Karpas-422 (cell line): ENCODE results near the gene VAC14. TPM values are rescaled to one million over a fixed set of nuclear protein-coding genes. Genes with fewer than 3 reads are reported as not detected.
"Not testable (repeated sequence)": the region's sequence is repeated elsewhere in the genome, so short reads cannot be mapped to it uniquely, and the experiment has no call there.

Source experiments
- DNase-seq: peaks from one replicate; pipeline ENCODE4 v3.0.0-alpha.2; 2015
- H2AFZ ChIP-seq: fragments of 200-600 bp; sonication (generic); 2 replicates; pipeline ENCODE4 v1.6.1; 2014; ENCODE audit warnings: antibody characterized with exemption, low read length, mixed read lengths
- H3K27ac ChIP-seq: fragments of 200-600 bp; sonication (generic); 2 replicates; pipeline ENCODE4 v1.5.1; 2014; ENCODE audit warnings: mild to moderate bottlenecking, low read length, moderate library complexity
- H3K27me3 ChIP-seq: fragments of 200-600 bp; sonication (generic); 2 replicates; pipeline ENCODE4 v1.6.1; 2014; ENCODE audit warnings: low read length, mixed read lengths
- H3K36me3 ChIP-seq: fragments of 200-600 bp; sonication (generic); 2 replicates; pipeline ENCODE4 v1.6.1; 2014; ENCODE audit warnings: low read length, mixed read lengths; ENCODE audit not compliant: insufficient read depth
- H3K4me1 ChIP-seq: fragments of 200-600 bp; sonication (generic); 2 replicates; pipeline ENCODE4 v1.6.1; 2014; ENCODE audit warnings: mild to moderate bottlenecking, low read length, mixed read lengths
- H3K4me2 ChIP-seq: fragments of 200-600 bp; sonication (generic); 2 replicates; pipeline ENCODE4 v1.6.1; 2014; ENCODE audit warnings: low read length, low read depth, mild to moderate bottlenecking; ENCODE audit not compliant: poor library complexity, severe bottlenecking
- H3K4me3 ChIP-seq: fragments of 200-600 bp; sonication (generic); 2 replicates; pipeline ENCODE4 v1.5.1; 2014; ENCODE audit warnings: mild to moderate bottlenecking, antibody characterized with exemption, low read length, mixed read lengths
- H3K79me2 ChIP-seq: fragments of 200-600 bp; sonication (generic); 2 replicates; pipeline ENCODE4 v1.6.1; 2014; ENCODE audit warnings: mild to moderate bottlenecking, low read length, mixed read lengths
- H3K9ac ChIP-seq: fragments of 200-600 bp; sonication (generic); 2 replicates; pipeline ENCODE4 v1.6.0; 2014; ENCODE audit warnings: low read length
- H3K9me2 ChIP-seq: fragments of 200-600 bp; sonication (generic), shearing (Covaris generic); replicated peaks from 2 replicates; pipeline ENCODE4 v1.6.0; 2014; ENCODE audit warnings: mild to moderate bottlenecking, low read length, moderate library complexity; ENCODE audit not compliant: insufficient read depth
- H3K9me3 ChIP-seq: fragments of 300-700, 200-600 bp; sonication (generic); 2 replicates; pipeline ENCODE4 v1.6.1; 2014; ENCODE audit warnings: low read length, mixed read lengths
- H4K20me1 ChIP-seq: fragments of 200-600 bp; sonication (generic); 2 replicates; pipeline ENCODE4 v1.6.1; 2014; ENCODE audit warnings: mild to moderate bottlenecking, antibody characterized with exemption, low read length, low read depth; ENCODE audit not compliant: insufficient read depth
- total RNA-seq: library from RNA; depleted of rRNA; stranded (reverse); fragments of >200 nt; shearing (Covaris generic); gene quantifications from 2 replicates; pipeline ENCODE4 v1.2.3, GENCODE V29; 2014; ENCODE audit warnings: low replicate concordance

VAC14 gene
- total RNA-seq, 1 experiment from 2014 or later: 39.1 TPM

DNA sequence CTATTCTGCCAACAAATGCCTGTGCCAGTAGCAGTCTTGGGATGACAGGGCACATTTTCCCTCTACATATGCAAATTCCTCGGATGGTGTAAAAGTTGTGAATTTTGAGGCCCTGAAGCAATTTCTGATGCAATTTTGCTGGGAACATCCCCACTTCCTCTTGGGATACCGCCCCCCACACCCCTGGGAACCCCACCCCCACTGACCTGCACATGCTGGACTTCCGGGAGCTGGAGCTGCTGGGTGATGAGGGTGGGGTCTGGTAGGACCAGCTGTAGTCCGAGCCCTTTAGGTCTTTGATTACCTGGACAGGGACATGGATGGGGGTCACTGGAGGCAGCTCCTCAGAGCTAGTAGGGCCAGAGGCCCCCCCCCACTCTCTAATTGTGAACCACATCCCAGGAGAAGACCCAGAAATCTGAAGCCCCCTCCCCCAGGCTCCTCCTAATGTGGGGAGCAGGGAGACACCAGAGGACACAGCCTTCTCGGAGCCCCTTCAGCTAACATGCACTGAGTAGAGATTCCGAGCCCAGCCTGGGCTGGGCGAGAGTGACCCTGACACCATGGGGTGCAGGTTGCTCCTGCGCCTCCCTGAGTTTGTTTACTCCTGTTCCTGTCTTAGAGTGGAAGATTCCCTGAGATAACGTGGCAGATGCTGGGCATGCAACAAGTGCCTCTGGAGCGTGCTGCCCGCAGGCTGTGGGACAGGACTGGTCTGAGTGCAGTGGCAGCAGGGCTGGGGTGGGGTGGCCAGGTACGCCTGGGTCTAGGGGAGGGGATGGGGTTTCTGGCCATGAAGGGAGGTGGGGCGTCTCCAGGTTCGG, 124.1 kb downstream of the VAC14 start:
- no peaks in the 10 kb centered on the region for H3K9me2 ChIP-seq
- no peak overlapping the region for H2AFZ ChIP-seq
- DNase-seq: no peak
- no peaks in the 10 kb centered on the region for H3K9me3 ChIP-seq
- no peak overlapping the region for H3K9ac ChIP-seq
- H3K27ac ChIP-seq: no peak overlapping the region
- no peaks in the 10 kb centered on the region for H4K20me1 ChIP-seq
- H3K27me3 ChIP-seq: no peaks in the 10 kb centered on the region
- H3K36me3 ChIP-seq: no peaks in the 10 kb centered on the region
- H3K79me2 ChIP-seq: no peaks in the 10 kb centered on the region
- no peaks in the 10 kb centered on the region for H3K4me1 ChIP-seq
- no peak overlapping the region for H3K4me2 ChIP-seq
- no peak overlapping the region for H3K4me3 ChIP-seq

DNA sequence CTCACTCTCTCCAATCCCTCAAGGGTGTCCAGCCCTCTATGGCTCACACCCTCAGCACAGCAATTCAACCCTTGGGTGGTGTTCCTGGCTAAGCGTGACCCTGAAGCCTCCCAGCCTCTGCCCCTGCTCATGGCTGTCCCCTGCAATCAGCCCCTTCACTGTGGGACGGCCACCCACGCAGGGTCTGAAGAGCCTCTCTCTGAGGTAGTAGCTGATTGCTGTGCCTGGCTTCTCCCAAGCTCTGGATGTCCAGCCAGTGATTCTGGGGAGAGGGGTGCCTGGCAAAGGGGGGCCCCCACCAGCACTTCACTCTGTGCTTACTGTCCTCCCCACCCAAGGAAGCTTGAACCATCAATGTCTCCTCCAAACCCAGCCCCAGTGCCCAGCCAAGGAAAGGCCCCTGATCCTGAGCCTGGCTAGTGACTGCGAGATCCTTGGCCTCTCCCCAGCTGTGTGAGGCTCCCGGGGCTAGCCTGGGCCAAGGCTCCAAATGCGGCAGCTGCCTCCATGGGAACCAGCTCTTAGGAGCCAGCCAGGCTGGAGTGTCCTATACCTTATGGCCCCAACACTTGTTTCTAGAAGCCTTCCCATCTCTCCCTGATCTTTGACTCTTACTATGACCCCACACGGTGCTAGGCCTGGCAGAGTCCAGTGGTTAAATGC, 125.0 kb downstream of the VAC14 start:
- DNase-seq: no peak
- Histone ChIP-seq H4K20me1 (no peaks in the 10 kb centered on the region), H3K27ac (no peak overlapping the region), H3K27me3 (no peaks in the 10 kb centered on the region), H3K4me2 (no peak overlapping the region), H3K4me3 (no peak overlapping the region), H3K9me2 (no peaks in the 10 kb centered on the region), H3K4me1 (no peaks in the 10 kb centered on the region), H3K9me3 (no peaks in the 10 kb centered on the region), H3K79me2 (no peaks in the 10 kb centered on the region), H2AFZ (no peak overlapping the region), H3K36me3 (no peaks in the 10 kb centered on the region), H3K9ac (no peak overlapping the region)

DNA sequence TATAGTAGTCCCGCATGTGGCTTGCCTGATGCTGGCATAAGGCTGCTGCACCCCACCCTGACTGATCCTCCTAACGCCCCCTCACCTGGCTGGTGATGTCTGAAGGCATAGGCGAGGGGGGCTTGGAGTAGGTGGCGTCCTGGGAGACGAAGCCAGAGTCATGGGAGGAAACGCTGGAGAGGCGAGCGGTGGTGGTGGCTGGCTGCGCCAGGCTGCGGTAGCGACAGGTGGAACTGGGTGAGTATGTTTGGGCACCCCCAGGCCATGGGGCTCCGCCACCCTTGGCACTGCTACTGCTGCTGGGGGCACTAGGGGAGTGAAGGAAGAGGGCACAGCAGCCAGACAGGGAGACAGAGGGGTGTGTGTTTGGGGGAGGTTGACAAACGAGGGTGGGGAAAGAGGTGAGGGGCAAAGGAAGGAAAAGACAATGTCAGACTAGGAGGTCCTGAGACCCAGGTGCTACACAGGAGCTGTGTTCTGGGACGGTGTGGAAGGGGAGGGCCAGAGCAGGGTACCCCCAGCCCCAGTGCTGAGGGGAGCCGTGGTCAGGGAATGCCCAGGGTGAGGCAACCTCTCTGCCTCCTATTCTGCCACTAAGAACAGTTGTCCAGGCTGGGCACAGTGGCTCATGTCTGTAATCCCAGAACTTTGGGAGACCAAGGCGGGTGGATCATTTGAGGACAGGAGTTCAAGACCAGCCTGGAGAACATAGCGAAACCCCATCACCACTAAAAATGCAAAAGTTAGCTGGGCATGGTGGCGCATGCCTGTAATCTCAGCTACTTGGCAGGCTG, 126.5 kb downstream of the VAC14 start:
- Histone ChIP-seq H3K4me3 (no peak overlapping the region), H2AFZ (no peak overlapping the region), H4K20me1 (no peaks in the 10 kb centered on the region), H3K27me3 (no peaks in the 10 kb centered on the region), H3K9ac (no peak overlapping the region), H3K9me3 (no peaks in the 10 kb centered on the region), H3K36me3 (no peaks in the 10 kb centered on the region), H3K27ac (no peak overlapping the region), H3K4me1 (no peaks in the 10 kb centered on the region), H3K4me2 (no peak overlapping the region), H3K79me2 (no peaks in the 10 kb centered on the region), H3K9me2 (no peaks in the 10 kb centered on the region)
- no peak for DNase-seq

DNA sequence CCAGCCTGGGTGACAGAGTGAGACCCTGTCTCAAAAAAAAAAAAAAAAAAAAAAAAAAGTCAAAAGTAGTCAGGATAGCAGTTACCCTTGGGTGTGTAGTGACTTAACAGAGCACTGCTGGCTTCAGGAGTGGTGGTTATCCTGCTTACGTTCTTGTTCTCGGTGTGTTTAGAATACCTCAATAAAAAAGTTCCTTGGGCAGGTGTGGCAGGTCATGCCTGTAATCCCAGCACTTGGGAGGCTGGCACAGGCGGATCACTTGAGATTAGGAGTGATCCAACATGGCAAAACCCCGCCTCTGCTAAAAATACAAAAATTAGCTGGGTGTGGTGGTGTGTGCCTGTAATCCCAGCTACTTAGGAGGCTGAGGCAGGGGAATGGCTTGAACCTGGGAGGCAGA, 130.0 kb downstream of the VAC14 start:
- not testable (repeated sequence) for H3K4me1 ChIP-seq, DNase-seq

DNA sequence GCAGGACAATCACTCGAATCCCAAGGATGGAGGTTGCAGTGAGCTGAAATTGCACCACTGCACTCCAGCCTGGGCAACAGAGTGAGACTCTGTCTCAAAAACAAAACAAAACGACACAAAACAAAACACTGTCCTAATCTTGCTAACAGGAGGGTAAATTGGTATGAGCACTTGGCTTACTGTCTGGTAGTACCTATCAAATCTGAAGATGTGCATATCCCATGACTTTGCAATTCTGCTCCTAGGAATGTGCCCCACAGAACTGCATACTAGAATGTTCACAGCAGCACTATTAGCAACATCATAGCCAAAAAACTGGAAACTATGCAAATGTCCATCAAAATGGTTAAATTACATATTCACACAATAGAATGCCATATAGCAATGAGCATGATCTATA, 130.8 kb downstream of the VAC14 start:
- 0 out of 2 replicates have a peak, but pooled peaks cover 6% of the 10 kb centered on the region for H3K36me3 ChIP-seq
- no peaks in the 10 kb centered on the region for H3K79me2 ChIP-seq
- H3K9me2 ChIP-seq: no peaks in the 10 kb centered on the region
- no peaks in the 10 kb centered on the region for H3K9me3 ChIP-seq
- no peak overlapping the region for H3K27ac ChIP-seq
- no peaks in the 10 kb centered on the region for H4K20me1 ChIP-seq
- no peak overlapping the region for H3K9ac ChIP-seq
- no peaks in the 10 kb centered on the region for H3K4me1 ChIP-seq
- H2AFZ ChIP-seq: no peak overlapping the region
- no peak for DNase-seq
- H3K4me2 ChIP-seq: no peak overlapping the region
- H3K27me3 ChIP-seq: no peaks in the 10 kb centered on the region
- no peak overlapping the region for H3K4me3 ChIP-seq

More for the DNA sequence above, 130.0 kb downstream of the VAC14 start:
- not testable (repeated sequence) for H3K9ac ChIP-seq, H3K4me2 ChIP-seq, H2AFZ ChIP-seq, H3K4me3 ChIP-seq, H3K9me3 ChIP-seq, H3K36me3 ChIP-seq, H4K20me1 ChIP-seq, H3K27me3 ChIP-seq, H3K9me2 ChIP-seq, H3K27ac ChIP-seq, H3K79me2 ChIP-seq

DNA sequence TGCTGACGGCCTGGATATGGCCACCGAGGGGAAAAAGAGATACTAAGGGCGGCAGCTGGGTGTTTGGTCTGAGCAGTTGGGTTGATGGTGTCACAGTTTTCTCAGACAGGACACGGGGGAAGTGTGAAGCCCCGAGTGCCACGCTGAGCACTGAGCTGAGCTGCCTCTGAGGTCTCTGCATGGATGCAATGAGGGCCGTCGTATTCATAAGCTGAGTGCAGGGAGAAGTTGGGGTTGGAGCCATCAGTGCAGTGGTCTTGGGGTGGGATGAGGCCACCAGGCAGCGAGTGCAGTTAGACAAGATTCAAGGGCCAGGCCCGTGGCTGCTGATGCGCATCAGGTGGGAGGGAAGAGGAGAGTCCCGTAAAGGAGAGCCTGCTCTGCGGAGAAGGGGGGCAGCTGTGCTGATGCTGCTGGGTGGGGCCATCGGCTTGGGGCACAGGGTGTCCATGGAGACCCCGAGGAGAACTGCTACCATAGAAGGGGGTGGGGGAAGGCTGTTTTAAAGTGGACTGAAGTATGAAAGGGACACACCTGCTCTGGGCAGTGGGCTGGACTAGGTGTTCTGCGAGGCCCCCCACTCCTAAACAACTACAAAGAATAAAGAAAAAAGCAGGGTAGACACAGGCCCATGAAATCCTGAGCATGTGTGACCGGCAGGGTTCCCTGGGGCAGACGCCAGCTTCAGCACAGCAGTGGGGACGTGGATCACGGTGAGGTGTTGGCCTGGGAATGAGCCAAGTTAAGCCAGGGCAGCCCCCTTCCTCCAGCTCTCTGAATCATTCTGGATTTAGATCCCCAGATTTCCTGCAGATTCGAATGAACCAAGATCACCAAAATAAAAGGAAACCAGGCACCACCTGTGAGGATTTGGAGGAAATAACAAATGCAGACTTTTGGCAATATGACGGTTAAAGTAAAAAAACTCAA, 134.9 kb downstream of the VAC14 start:
- Histone ChIP-seq H3K79me2 (no peaks in the 10 kb centered on the region), H3K4me1 (no peaks in the 10 kb centered on the region), H3K27me3 (no peaks in the 10 kb centered on the region), H3K27ac (no peak overlapping the region), H3K4me2 (no peak overlapping the region), H3K9me3 (no peaks in the 10 kb centered on the region), H3K4me3 (no peak overlapping the region), H2AFZ (no peak overlapping the region), H4K20me1 (no peaks in the 10 kb centered on the region), H3K36me3 (0 out of 2 replicates have a peak, but pooled peaks cover 6% of the 10 kb centered on the region), H3K9ac (no peak overlapping the region), H3K9me2 (no peaks in the 10 kb centered on the region)
- DNase-seq: no peak

DNA sequence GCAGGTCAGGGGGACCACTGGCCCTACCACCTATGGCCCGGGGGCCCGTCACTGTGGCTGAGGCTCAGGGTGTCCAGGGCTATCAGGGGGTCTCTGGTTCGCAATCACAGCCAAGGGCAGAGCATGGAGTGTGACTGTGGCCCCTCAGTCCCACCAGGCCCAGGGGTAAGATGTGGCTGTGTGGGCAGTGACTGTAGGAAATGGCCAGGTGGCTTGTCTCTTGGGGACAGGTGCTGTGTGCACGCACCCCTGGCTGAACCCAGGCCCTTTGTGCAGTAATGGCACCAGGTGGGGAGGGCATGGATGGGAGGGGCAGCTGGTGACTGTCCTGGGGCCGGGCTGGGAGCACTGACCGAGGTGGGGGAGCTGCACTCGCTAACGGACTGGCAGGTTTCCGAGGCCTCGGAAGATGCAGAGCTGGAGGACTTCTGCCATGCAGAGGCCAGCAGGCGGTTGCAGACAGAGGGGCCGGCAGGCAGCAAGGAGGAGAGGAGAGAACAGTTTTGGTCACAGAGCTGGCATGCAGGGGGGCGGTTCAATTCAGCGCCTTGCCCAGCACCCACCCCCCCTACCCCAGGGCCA, 135.8 kb downstream of the VAC14 start:
- Histone ChIP-seq H3K79me2 (no peaks in the 10 kb centered on the region), H3K27me3 (no peaks in the 10 kb centered on the region), H3K9me2 (no peaks in the 10 kb centered on the region), H3K4me2 (no peak overlapping the region), H3K36me3 (0 out of 2 replicates have a peak, but pooled peaks cover 6% of the 10 kb centered on the region), H4K20me1 (no peaks in the 10 kb centered on the region), H3K9ac (no peak overlapping the region), H3K4me3 (no peak overlapping the region), H3K9me3 (no peaks in the 10 kb centered on the region), H2AFZ (no peak overlapping the region), H3K4me1 (no peaks in the 10 kb centered on the region), H3K27ac (no peak overlapping the region)
- no peak for DNase-seq
